Spleen (tissue), 7 donors: Measurements from ENCODE around the gene OR8G5.

Source experiments
- CTCF ChIP-seq, 11 experiments: fragments of 200-600 bp in 7 of 11; fragments of 450-650 bp in 4 of 11; sonication (generic) in 4 of 11; IDR thresholded peaks in 8 of 11; conservative IDR thresholded peaks in 3 of 11; 1 replicate in 7 of 11; 2 replicates in 4 of 11; pipeline versions ENCODE4 v1.4.0 to v1.8.0; 2016 to 2021; ENCODE audit warnings: antibody characterized with exemption in 11 of 11, inconsistent platforms in 4 of 11, mild to moderate bottlenecking in 1 of 11
- POLR2AphosphoS5 ChIP-seq, 3 donors: sonication (generic); formaldehyde crosslinking; IDR thresholded peaks; one replicate each; pipeline ENCODE4 v1.5.1; 2017; ENCODE audit warnings: antibody characterized with exemption in 3 of 3
- donor health status: DM: no; HTN: no; CAD: no; lungs with moderate emphysema.
- donor health status: DM: no; HTN: no; CAD: no.
- donor health status: DM: no; HTN: no; CAD: no.

DNA sequence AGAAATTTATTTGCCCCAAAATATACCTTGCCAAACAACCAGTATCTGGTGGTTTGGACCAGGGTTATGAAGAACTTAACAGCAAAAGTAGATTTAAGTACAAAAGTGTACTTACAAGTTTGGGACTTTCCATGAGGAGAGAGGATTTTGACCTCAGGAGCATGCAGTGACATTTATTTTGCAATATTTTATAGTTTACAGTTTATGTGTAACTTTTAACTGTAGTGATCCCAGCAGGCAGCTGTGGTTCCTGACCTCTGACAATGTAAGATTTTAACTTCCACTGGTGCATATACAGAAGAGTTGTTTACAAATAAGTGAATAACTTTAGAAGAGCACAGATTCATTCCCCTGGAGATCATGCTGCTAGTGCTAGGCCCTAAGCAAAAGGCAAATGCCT, 50.9 kb downstream of the OR8G5 start:
- TF ChIP-seq CTCF (IDR thresholded peaks at IDR 0.05 in 8 of 11, conservative IDR thresholded peaks at IDR 0.05 in 3 of 11) (no peak), POLR2AphosphoS5 (IDR thresholded peaks at IDR 0.05) (no peak)
